ENCODE data around the gene IL21.
"Not testable (repeated sequence)": the region's sequence is repeated elsewhere in the genome, so short reads cannot be mapped to it uniquely, and the experiment has no call there.

IL21 gene

GRCh38 chr4:122663291-122663690 lies 42.4 kb upstream of the IL21 start:
- no peak for TF ChIP-seq CTCF (conservative IDR thresholded peaks at IDR 0.05; ENCODE audit: low read depth, low read length)
- DNase-seq (ENCODE audit: low read depth): no peak
- no peak overlapping the region for H3K4me3 ChIP-seq (ENCODE audit: low read length)

- no peak overlapping the region for H3K4me3 ChIP-seq (ENCODE audit: low read length)
- DNase-seq (ENCODE audit: low read depth): no peak
- no peak for TF ChIP-seq CTCF (conservative IDR thresholded peaks at IDR 0.05; ENCODE audit: low read depth, low read length)
Observed at GRCh38 chr4:122662701-122663100, 41.8 kb upstream of the IL21 start.

- TF ChIP-seq CTCF (conservative IDR thresholded peaks at IDR 0.05; ENCODE audit: low read depth, low read length): no peak
- DNase-seq (ENCODE audit: low read depth): no peak
- no peak overlapping the region for H3K4me3 ChIP-seq (ENCODE audit: low read length)
Observed at GRCh38 chr4:122661176-122662160, 40.6 kb upstream of the IL21 start.

GRCh38 chr4:122658818-122659295 lies 38.0 kb upstream of the IL21 start:
- TF ChIP-seq CTCF (conservative IDR thresholded peaks at IDR 0.05; ENCODE audit: low read depth, low read length): no peak
- DNase-seq (ENCODE audit: low read depth): no peak
- H3K4me3 ChIP-seq (ENCODE audit: low read length): no peak overlapping the region

- no peak for DNase-seq (ENCODE audit: low read depth)
- TF ChIP-seq CTCF (conservative IDR thresholded peaks at IDR 0.05; ENCODE audit: low read depth, low read length): no peak
- H3K4me3 ChIP-seq (ENCODE audit: low read length): no peak overlapping the region
Observed at GRCh38 chr4:122658377-122658776, 37.5 kb upstream of the IL21 start.

GRCh38 chr4:122657553-122657952 lies 36.7 kb upstream of the IL21 start:
- no peak overlapping the region for H3K4me3 ChIP-seq (ENCODE audit: low read length)
- no peak for TF ChIP-seq CTCF (conservative IDR thresholded peaks at IDR 0.05; ENCODE audit: low read depth, low read length)
- no peak for DNase-seq (ENCODE audit: low read depth)

GRCh38 chr4:122656583-122656982 lies 35.7 kb upstream of the IL21 start:
- not testable (repeated sequence) for H3K4me3 ChIP-seq (ENCODE audit: low read length); DNase-seq (ENCODE audit: low read depth)

All from retinal pigment epithelial cell (primary cell).